Measurements from ENCODE around the gene IL36A.

Gene IL36A

GRCh38 chr2:113056521-113056920, 51.3 kb downstream of the IL36A start:
- no peak overlapping the region for H3K4me3 ChIP-seq (ENCODE audit: low read length)
- DNase-seq (ENCODE audit: low read depth) = no peak
- no peak for TF ChIP-seq CTCF (conservative IDR thresholded peaks at IDR 0.05; ENCODE audit: low read length)

GRCh38 chr2:113057117-113057516, 51.9 kb downstream of the IL36A start:
- no peak for TF ChIP-seq CTCF (conservative IDR thresholded peaks at IDR 0.05; ENCODE audit: low read length)
- no peak overlapping the region for H3K4me3 ChIP-seq (ENCODE audit: low read length)
- no peak for DNase-seq (ENCODE audit: low read depth)

Measured in AG10803 (cell line).